COR-L47 (cell line): Measurements from ENCODE around the gene TCAIM.
"Not testable (repeated sequence)": the region's sequence is repeated elsewhere in the genome, so short reads cannot be mapped to it uniquely, and the experiment has no call there.

ENCODE experiments used
- DNase-seq: peaks from one replicate; lab custom pipeline; 2025; lab: John Stamatoyannopoulos, UW

Gene TCAIM

DNA sequence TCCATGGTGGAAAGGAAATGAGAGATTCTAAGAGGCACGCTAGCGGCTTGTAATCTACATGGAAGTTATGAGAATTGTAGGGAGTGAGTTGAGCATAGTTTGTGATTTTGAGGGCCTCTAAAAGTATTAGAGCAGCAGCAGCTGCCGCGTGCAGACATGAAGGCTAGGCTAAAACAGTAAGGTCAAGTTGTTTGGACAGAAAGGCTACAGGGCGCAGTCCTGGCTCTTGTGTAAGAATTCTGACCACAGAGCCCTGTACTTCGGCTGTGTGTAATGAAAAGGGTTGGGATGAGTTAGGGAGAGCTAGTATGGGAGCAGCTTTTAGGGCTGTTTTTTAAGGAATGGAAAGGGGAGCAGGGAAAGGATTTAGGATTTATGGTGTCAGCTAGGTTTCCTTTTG lies 8.0 kb downstream of the TCAIM start:
- DNase-seq: not testable (repeated sequence)

DNA sequence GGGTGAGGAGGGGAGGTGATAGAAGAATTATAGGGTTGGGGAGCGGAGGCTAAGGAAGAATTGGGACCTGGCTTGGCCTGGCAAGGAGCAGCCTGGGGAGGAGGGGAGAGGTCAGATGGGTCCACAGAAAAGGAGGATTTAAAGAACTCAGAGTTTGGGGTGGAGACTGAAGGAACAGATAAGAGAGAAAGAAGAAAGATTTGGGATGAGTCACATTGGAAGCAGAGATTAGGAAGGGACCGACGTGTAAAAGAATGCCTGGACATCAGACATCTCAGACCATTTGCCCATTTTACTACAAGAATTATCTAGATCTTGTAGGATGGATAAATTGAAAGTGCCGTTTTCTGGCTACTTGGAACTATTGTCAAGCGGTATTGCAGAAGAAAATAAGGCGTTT lies 10.4 kb downstream of the TCAIM start:
- no peak for DNase-seq

DNA sequence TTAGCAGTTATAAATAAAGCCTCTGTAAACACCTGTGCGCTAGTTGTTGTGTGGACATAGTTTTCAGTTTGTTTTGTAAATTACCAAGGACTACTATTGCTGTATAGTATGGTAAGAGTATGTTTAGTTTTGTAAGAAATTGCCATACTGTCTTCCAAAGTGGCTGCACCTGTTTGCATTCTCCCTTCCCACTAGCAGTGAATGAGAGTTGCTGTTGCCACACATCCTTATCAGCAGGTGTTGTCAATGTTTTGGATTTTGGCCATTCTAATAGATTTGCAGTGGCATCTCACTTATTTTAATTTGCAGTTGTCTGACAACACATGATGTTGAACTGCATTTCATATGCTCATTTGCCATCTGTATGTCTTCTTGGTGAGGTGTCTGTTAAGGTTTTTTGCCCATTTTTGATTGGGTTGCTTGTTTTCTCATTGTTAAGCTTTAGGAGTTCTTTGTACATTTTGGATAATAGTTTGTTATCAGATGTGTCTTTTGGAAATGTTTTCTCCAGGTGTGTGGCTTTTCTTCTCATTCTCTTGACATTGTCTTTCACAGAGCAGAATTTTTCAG lies 14.9 kb downstream of the TCAIM start:
- DNase-seq: no peak

DNA sequence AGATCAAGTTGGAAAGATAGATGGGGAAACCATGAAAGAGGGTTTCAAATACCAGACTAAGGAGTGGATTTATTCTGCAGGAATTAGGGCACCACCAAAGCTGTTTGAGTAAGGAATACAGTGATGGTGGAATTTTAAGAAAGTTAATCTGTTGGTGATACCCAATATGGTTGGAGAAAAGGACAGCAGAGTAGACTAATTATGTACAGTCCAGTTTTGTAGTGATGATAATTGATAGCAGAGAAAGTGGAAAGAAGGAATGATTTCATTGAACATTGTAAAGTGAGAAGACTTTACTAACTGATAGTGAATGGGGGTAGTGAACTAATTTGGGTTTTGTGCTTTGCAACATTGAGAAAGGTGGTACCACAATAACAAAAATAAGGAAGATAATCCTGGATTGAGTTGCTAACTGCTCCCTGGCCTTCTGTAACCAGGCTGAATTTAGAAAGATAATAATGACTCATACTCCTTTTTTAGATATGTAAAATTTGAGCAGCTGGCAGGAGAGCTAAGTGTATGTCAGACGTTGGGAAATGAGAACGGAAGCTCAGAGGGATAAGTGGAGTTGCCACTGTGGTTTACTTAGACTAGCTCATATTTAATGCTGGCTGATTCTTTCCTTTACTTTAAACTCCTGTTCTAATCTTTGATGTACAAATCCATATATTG lies 16.9 kb downstream of the TCAIM start:
- no peak for DNase-seq

DNA sequence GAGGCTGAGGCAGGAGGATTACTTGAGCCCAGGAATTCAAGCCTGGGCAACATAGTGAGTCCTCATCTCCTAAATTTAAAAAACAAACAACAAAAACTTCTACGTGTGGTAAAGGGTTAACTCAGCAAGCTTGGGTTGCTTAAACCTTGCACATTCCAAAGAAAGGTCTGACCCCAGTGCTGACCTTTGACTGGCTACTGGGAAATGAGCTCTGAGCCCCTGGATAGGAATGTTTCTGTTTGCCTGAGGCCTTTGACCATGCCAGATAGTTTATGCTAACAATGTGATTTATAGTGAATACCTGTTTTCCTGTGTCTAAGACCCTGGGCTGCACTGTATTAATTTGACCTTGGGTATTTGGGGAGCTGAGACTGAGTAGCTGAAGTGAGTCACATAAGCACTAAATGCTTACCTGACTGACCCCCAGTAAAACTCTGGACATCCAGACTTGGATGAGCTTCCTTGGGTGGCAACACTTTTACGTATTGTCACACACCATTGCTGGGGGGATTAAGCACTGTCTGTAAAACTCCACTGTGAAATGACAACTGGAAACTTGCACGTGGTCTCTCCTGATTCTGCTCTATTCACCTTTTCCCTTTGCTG lies 20.7 kb downstream of the TCAIM start:
- DNase-seq: no peak

DNA sequence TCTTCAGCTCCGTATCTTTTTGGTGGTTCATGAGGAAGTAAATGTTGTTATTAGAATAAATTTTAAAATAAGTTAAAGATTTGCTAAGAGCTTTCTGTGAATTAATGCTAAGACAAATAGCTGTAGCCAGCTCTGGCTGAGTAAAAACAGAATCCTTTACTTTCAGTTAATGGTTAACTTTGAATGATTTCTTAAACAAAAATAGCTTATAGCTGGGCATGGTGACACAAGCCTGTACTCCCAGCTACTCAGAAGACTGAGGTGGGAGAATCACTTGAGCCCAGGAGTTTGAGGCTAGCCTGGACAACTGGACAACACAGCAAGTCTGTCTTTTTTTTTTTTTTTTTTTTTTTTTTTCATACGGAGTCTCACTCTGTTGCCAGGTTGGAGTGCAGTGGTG lies 25.0 kb downstream of the TCAIM start:
- no peak for DNase-seq

DNA sequence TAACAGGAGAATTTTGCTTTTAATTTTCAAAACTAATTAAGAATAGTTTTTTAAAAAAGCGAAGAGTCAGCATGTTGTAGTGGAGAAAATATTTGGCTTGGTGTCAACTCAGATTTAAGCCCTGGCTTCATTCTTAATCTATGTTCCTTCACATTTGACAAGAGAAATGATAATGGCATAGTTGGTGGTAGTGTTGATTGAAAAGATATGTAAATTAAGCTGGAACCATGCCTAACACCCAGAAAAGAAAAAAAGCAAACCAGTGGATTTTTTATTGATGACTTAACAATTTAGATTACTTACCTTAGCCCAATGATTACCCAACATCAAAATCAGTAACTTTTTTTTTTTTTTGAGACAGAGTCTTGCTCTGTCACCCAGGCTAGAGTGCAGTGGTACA lies 27.4 kb downstream of the TCAIM start:
- DNase-seq: no peak

DNA sequence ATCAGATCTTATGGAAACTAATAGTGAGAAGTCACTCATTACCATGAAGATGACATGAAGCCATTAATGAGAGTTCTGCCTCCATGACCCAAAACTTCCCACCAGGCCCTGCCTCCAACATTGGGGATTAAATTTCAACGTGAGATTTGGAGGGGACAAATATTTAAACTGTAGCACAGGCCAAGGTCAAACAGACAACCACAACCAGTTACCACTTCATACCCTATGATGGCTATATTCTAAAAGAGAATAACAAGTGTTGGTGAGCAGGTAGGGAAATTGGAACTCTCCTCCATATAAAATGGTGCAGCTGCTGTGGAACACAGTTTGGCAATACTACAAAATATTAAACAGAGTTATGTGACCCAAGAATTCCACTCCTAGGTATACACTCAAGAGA lies 36.9 kb downstream of the TCAIM start:
- DNase-seq: no peak

DNA sequence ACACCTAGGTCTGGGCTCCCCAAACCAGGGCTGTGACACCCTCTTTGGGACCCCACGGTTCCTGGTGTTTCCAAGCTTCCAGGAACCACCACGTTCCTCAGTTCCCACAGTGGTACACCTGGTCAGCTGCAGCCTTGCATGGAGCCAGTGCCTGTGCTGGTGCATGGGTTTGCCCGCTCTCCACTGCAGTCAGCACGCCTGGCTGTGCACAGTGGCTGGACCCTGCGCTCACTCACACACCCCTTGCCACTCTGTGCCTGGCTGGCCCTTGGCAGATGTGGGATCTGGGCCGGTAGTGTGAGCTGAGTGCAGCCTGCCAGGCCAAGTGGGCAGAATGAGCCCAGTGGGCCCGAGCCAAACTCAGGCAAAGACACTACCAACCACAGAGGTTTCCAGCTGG lies 48.8 kb downstream of the TCAIM start:
- DNase-seq: no peak

DNA sequence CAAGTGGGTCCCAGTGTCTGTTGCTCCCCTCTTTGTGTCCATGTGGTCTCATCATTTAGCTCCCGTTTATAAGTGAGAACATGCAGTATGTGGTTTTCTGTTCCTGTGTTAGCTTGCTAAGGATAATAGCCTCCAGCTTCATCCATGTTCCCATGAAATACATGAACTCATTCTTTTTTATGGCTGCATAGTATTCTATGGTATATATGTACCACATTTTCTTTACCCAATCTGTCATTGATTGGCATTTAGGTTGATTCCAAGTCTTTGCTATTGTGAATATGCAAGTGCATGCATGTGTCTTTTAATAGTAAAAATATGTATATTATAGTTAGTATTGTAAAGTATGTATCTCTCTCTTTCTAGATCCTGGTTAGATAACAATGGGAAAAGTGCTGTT lies 53.9 kb downstream of the TCAIM start:
- no peak for DNase-seq

DNA sequence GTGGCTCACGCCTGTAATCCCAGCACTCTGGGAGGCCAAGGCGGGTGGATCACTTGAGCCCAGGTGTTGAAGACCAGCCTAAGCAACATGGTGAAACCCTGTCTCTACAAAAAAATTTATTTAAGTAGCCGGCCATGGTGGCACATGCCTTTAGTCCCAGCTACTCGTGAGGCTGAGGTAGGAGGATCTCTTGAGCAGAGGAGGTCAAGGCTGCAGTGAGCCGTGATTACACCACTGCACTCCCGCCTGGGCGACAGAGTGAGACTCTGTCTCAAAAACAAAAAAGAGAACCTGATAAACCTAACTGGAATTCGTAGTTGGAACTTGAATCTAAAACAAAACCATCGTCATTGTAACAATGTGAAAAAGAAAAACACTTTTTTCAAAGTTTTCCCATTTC lies 57.1 kb downstream of the TCAIM start:
- no peak for DNase-seq

DNA sequence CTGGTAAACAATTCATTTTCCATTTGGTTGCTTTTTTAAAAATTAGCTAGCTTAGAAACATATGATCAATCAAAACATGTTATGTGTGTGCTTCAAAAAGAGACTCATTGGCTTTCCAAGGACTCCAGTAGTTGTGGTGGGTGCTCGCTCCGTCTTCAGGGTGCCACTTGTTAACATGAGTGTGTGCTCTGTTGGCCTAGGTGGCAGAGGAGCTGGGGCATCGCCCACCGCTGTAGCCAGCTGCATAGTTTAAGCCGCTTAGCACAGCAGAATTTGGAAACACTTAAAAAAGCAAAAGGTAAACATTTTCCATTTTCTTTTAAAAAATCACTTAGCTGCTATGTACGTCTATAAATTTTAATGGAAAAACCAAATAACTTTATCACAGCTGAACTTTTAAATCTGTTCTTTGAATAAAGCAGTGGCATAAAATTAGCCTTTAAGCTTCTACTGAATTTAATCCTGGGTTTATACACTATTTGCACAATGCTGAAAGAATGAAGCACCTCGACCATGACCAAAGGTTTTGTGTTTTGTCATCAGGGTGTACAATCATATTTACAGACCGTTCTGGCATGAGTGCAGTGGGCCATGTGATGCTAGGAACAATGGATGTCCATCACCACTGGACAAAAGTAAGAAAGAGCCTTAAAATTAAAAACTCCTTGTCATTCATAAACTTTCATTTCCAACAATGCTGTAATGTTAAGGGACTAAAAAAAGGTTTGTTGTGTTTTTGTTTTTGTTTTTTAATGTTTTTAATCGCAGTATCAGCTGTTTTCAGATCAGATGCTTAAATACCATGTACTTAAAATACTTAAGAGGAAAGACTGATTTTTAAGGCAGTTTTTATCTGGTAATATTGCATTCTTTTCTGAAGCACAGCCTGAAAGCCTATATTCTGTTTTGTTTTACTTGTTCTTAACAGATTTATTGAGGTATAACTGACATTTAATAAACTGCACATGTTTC lies 57.9 kb downstream of the TCAIM start:
- DNase-seq: no peak

DNA sequence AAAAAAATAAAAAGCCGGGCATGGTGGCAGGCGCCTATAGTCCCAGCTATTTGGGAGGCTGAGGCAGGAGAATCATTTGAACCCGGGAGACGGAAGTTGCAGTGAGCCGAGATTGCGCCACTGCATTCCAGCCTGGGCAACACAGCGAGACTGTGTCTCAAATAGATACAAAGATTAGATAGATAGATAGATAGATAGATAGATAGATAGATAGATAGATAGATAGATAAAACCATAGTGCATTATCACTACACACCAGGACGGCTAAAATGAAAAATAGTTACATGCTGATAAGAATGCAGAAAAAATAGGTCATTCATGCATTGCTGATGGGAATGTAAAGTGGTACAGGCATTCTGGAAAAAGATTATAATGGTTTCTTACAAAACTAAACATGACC lies 59.7 kb downstream of the TCAIM start:
- not testable (repeated sequence) for DNase-seq

DNA sequence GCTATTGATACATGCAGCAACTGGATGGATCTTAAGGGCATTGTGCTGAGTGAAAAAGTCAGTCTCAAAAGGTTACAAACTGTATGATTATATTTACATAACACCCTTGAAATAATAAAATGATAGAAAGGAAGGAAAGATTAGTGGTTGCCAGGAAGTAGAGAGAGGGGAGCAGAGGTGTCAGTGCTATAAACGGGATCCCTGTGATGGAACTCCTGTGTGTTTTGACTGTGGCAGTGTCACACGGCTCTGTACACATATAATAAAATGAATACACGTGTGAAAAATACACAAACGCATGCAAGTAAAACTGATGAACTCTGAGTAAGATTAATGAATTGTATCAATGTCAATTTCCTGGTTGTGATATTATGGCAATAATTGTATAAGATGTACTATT lies 60.3 kb downstream of the TCAIM start:
- no peak for DNase-seq

DNA sequence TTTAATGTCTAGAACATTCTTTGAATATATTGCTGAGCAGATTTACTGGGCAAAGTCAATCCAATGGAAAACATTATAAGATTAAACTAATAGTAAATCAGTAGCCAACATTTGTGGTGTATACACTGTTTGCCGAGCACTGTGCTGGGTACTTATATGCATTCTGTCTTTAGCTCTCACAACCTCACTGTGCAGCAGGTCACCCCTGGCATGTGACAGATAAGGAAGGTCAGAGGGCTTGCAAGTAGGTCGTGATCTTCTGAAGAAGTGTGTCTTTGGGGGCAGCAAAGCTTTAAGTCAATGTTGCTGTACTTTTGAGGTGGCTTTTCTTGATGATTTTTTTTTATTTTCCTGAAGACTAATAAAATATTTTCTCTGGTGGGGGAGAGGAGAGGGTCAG lies 62.2 kb downstream of the TCAIM start:
- DNase-seq: no peak

DNA sequence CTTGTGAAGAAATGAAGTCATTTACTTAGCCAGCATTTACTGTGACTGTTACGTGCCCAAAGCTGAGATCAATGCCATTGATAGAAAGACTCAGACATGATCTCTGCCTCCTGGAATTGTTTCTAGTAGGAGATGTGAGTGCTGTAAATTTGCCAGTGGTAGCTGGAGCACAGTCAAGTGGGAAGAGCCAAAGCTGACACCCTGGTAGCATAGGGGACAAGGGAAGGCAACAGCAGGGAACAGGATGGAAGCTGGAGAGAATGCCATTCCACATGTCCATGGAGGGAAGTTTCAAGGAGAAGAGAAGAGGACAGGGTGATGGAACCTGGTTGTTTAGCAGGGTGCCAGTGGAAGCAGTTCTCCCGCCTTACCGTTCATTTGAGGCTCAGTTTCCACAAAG lies 64.0 kb downstream of the TCAIM start:
- no peak for DNase-seq

DNA sequence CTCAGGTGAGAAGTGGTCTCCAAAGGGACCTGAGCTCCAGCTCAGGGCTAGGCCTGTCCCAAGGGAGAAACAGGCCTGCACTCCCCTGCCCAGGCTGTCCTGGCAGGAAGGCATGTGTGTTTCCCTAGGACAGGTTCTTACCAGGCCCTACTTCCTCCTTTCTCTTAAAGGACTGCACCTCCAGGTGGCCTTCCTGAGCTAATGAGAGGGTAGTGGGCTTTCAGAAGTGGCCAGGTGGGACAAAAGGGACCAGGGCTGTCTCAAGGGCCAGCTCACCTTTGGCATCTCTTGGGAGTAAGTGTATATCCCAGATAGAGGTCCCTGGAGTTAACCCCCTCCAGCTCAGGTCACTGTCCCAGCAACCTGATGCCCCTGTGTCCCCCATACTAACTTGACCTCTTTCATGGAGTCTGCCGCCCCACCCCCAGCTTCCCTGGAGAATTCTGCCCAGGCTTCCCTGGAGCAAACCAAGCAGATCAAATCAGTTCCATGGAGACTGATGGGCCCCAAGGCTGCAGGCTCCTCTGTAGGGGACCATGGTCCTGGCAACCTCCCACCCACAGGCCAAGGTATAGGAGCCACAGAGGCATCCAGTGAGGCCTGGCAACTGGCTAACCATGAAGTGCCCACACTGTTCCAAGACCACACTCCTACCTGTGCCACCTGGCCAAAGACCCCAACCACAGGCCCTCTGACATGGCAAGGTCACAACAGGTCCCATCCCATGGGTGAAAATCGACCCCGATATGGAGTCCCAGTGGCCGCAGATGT lies 71.3 kb downstream of the TCAIM start:
- no peak for DNase-seq

DNA sequence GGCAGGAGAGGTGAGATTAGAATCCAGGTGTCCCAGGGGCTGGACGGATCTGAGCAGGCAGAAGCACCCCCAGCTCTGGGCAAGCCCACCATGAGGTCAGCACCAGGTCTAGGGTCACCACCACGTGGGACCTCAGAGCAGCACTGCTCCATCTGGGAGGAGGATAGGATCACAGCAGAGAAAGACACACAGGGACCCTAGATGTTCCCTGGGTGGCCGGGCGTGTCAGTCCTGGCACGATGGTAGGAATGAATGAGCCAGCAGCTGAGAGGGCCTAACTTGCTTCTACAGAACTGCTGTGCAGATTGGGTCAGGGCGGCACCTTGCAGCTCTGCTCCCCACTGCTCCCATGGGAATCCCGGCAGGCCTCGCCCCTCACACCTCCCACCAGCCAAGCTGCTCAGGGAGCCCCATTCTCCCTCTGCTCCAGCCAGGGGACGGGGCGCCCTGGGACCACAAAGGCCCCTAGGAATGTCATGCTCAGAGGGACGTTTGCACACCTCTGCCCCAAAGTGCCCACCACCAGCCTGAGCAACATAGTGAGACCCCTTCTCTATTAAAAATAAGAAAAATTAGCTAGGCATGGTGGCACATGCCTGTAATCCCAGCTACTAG lies 72.6 kb downstream of the TCAIM start:
- DNase-seq: no peak

DNA sequence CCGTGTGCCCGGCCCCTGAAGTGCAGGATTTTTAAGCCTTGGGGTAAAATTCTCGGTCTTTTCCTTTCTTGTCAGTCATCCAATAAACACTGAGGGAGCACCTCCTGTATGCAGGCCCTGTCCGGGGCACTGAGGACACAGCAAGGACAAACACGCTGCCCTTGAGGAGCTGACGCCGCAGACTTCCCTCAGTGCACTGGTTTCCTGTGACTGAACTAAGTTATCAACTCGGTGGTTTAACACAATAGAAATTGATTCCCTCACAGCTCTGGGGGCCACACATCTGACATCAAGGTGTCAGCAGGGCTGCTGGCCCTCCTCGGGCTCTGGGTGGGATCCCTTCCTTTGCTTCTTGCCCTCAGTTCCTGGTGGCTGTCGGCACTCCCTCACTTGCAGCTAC lies 73.8 kb downstream of the TCAIM start:
- DNase-seq: no peak

DNA sequence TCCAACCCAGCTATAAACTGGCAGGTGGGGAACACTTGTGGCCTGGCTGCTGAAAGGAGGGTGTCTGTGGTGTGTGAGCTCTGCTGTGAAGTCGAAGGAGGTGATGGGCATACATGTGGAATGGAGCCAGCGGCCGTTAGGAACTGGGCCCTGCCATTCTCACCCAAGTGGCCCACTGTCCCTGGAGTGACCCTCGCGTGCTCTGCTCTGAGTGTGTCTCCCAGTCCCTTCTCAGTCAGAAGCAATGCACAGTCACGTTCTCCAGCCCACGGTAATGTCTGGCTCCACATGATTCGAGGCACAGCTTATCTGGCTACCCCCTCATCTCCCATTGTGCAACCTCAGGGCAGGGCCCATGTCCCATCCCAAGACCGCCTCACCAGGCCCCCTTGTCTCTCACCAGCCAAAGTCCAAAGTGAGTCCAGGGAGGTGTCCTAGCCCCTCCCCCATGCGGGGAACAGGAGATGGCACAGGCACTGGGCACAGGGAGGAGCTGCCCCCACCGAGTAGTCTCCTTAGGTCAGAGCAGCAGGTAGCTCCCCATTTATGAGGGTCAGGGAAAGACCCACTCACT lies 76.0 kb downstream of the TCAIM start:
- DNase-seq: no peak

DNA sequence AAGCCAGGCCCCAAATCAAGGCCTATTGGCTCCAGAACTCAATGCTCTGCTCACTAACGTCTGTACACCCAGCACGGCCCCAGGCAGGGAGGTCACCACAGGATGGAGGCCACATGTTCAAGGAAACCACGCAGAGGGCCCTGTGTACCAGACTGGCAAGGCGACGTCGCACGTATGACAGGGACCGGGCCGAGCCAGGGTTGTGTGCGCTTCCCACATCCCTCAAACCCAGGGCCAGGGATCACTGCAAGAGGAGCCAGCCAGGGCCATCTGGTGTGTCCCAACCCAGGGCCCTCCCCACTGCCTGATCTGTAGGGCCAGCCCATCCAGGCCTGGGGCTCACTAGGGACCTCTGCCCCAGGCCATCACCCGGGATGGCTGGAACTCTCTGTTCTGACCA lies 76.9 kb downstream of the TCAIM start:
- DNase-seq: no peak
